ENCODE results near the gene ACAP3.

Gene ACAP3

GRCh38 chr1:1351511-1352427, 44.0 kb upstream of the ACAP3 start:
- no peak for DNase-seq (ENCODE audit: low read depth, low spot score)
- no peaks in the 10 kb centered on the region for H3K9me3 ChIP-seq (ENCODE audit: low read depth, low read length)
- no peak overlapping the region for H3K4me3 ChIP-seq
- no peak overlapping the region for H3K9ac ChIP-seq (ENCODE audit: insufficient read length)
- no peak overlapping the region for H3K27ac ChIP-seq
- TF ChIP-seq EZH2 (IDR thresholded peaks at IDR 0.05) (no peak), POLR2AphosphoS5 (IDR thresholded peaks at IDR 0.05; ENCODE audit: borderline replicate concordance, low read depth, low read length) (no peak; the same call in 1 of the 2 replicates), FOXP2 (optimal IDR thresholded peaks at IDR 0.05; ENCODE audit: control extremely low read depth, extremely low read length, insufficient read depth) (no peak)
- no peaks in the 10 kb centered on the region for H3K36me3 ChIP-seq (ENCODE audit: insufficient read depth, low read length)

GRCh38 chr1:1349256-1350012, 41.7 kb upstream of the ACAP3 start, which contains the start of gene DVL1:
DVL1 (minus strand) TSS chr1:1349418; CDS start chr1:1349065, 353 bp downstream.
- Histone ChIP-seq H3K36me3 (ENCODE audit: insufficient read depth, low read length) (no peaks in the 10 kb centered on the region), H3K9me3 (ENCODE audit: low read depth, low read length) (no peaks in the 10 kb centered on the region), H3K27ac (peak within 1 kb of the TSS; percentile 70), H3K4me3 (peak within 1 kb of the TSS; percentile 88), H3K9ac (ENCODE audit: insufficient read length) (peak within 1 kb of the TSS; percentile 89)
- DNase-seq (ENCODE audit: low read depth, low spot score): no peak
- TF ChIP-seq FOXP2 (optimal IDR thresholded peaks at IDR 0.05; ENCODE audit: control extremely low read depth, extremely low read length, insufficient read depth) (no peak), EZH2 (IDR thresholded peaks at IDR 0.05) (no peak), POLR2AphosphoS5 (IDR thresholded peaks at IDR 0.05; ENCODE audit: borderline replicate concordance, low read depth, low read length) (no peak)

- no peak overlapping the region for H3K27ac ChIP-seq
- H3K9me3 ChIP-seq (ENCODE audit: low read depth, low read length): no peaks in the 10 kb centered on the region
- peak overlapping the region; percentile 77 for H3K9ac ChIP-seq (ENCODE audit: insufficient read length)
- H3K36me3 ChIP-seq (ENCODE audit: insufficient read depth, low read length): no peaks in the 10 kb centered on the region
- no peak for DNase-seq (ENCODE audit: low read depth, low spot score)
- TF ChIP-seq POLR2AphosphoS5 (IDR thresholded peaks at IDR 0.05; ENCODE audit: borderline replicate concordance, low read depth, low read length): no peak
- no peak for TF ChIP-seq EZH2 (IDR thresholded peaks at IDR 0.05)
- no peak for TF ChIP-seq FOXP2 (optimal IDR thresholded peaks at IDR 0.05; ENCODE audit: control extremely low read depth, extremely low read length, insufficient read depth)
- H3K4me3 ChIP-seq: peak overlapping the region; percentile 87
These were observed 40.9 kb upstream of the ACAP3 start for GRCh38 chr1:1348420-1349255.

- H3K9me3 ChIP-seq (ENCODE audit: low read depth, low read length): no peaks in the 10 kb centered on the region
- no peaks in the 10 kb centered on the region for H3K36me3 ChIP-seq (ENCODE audit: insufficient read depth, low read length)
- H3K27ac ChIP-seq: no peak overlapping the region
- H3K9ac ChIP-seq (ENCODE audit: insufficient read length): peak overlapping the region; percentile 77
- TF ChIP-seq FOXP2 (optimal IDR thresholded peaks at IDR 0.05; ENCODE audit: control extremely low read depth, extremely low read length, insufficient read depth) (no peak), EZH2 (IDR thresholded peaks at IDR 0.05) (no peak), POLR2AphosphoS5 (IDR thresholded peaks at IDR 0.05; ENCODE audit: borderline replicate concordance, low read depth, low read length) (no peak)
- peak overlapping the region; percentile 87 for H3K4me3 ChIP-seq
- DNase-seq (ENCODE audit: low read depth, low spot score): no peak
These were observed 40.1 kb upstream of the ACAP3 start for GRCh38 chr1:1347663-1348419.

- TF ChIP-seq FOXP2 (optimal IDR thresholded peaks at IDR 0.05; ENCODE audit: control extremely low read depth, extremely low read length, insufficient read depth) (no peak), POLR2AphosphoS5 (IDR thresholded peaks at IDR 0.05; ENCODE audit: borderline replicate concordance, low read depth, low read length) (no peak), EZH2 (IDR thresholded peaks at IDR 0.05) (no peak)
- Histone ChIP-seq H3K9ac (ENCODE audit: insufficient read length) (no peak overlapping the region), H3K36me3 (ENCODE audit: insufficient read depth, low read length) (no peaks in the 10 kb centered on the region), H3K27ac (no peak overlapping the region), H3K4me3 (no peak overlapping the region; the same call in 1 of the 2 replicates), H3K9me3 (ENCODE audit: low read depth, low read length) (no peaks in the 10 kb centered on the region)
- no peak for DNase-seq (ENCODE audit: low read depth, low spot score)
These were observed 39.4 kb upstream of the ACAP3 start for GRCh38 chr1:1347026-1347595.

- Histone ChIP-seq H3K27ac (no peak overlapping the region), H3K36me3 (ENCODE audit: insufficient read depth, low read length) (no peaks in the 10 kb centered on the region), H3K9ac (ENCODE audit: insufficient read length) (no peak overlapping the region), H3K4me3 (no peak overlapping the region), H3K9me3 (ENCODE audit: low read depth, low read length) (no peaks in the 10 kb centered on the region)
- TF ChIP-seq EZH2 (IDR thresholded peaks at IDR 0.05): no peak
- TF ChIP-seq POLR2AphosphoS5 (IDR thresholded peaks at IDR 0.05; ENCODE audit: borderline replicate concordance, low read depth, low read length): no peak
- TF ChIP-seq FOXP2 (optimal IDR thresholded peaks at IDR 0.05; ENCODE audit: control extremely low read depth, extremely low read length, insufficient read depth): no peak
- DNase-seq (ENCODE audit: low read depth, low spot score): no peak
These were observed 38.8 kb upstream of the ACAP3 start for GRCh38 chr1:1346501-1346890.
